Caco-2 (cell line): ENCODE measurements around the gene CXXC4. TPM values are rescaled to one million over a fixed set of nuclear protein-coding genes. Genes with fewer than 3 reads are reported as not detected.

Experiments used
- BruUV-seq: library from RNA; stranded (reverse); fragments of 400-500 nt; replicated peaks from 2 replicates; lab custom pipeline; 2021; lab: Mats Ljungman, UMichigan
- CTCF ChIA-PET: fragments of 300-600 bp; sonication (Branson Sonifier 250); formaldehyde crosslinking; loops from one replicate; lab custom pipeline; 2022; ENCODE audit warnings: antibody characterized with exemption; lab: Charles Lee
- POLR2A ChIA-PET: fragments of 300-600 bp; sonication (Branson Sonifier 250); formaldehyde crosslinking; loops from one replicate; lab custom pipeline; 2022; ENCODE audit warnings: antibody characterized with exemption; lab: Charles Lee
- DNase-seq, 2 experiments: peaks; one replicate each; pipeline versions ENCODE4 v3.0.0 to v3.0.0-alpha.2; 2020 to 2022
- H3K27me3 ChIP-seq: replicated peaks from 2 replicates; pipeline ENCODE4 v1.6.0; 2011; ENCODE audit warnings: low read length; ENCODE audit not compliant: control insufficient read depth, insufficient read depth
- H3K36me3 ChIP-seq: 2 replicates; pipeline ENCODE4 v1.5.1; 2011; ENCODE audit warnings: low read length; ENCODE audit not compliant: control insufficient read depth, insufficient read depth
- H3K4me1 ChIP-seq: fragments of 250-450 bp; sonication (Bioruptor Pico); 2 replicates; pipeline ENCODE4 v1.5.1; 2020; ENCODE audit warnings: mild to moderate bottlenecking
- H3K4me3 ChIP-seq: 2 replicates; pipeline ENCODE4 v1.5.1; 2011; ENCODE audit warnings: low read depth, mild to moderate bottlenecking, control low read depth, low read length
- H3K9me3 ChIP-seq: fragments of 250-450 bp; sonication (Bioruptor Pico); 2 replicates; pipeline ENCODE4 v1.5.1; 2020; ENCODE audit warnings: mild to moderate bottlenecking, moderate library complexity
- H3K27ac Mint-ChIP-seq: one replicate; pipeline ENCODE4 v1.8.0; 2022; ENCODE audit warnings: mixed read lengths; ENCODE audit not compliant: unreplicated experiment
- H3K27me3 Mint-ChIP-seq: one replicate; pipeline ENCODE4 v1.8.0; 2022; ENCODE audit warnings: mixed read lengths; ENCODE audit not compliant: insufficient read depth, unreplicated experiment
- H3K36me3 Mint-ChIP-seq: one replicate; pipeline ENCODE4 v1.8.0; 2022; ENCODE audit warnings: mild to moderate bottlenecking, mixed read lengths; ENCODE audit not compliant: insufficient read depth, unreplicated experiment
- H3K4me1 Mint-ChIP-seq: one replicate; pipeline ENCODE4 v1.8.0; 2022; ENCODE audit warnings: low read depth, mixed read lengths; ENCODE audit not compliant: unreplicated experiment
- H3K4me3 Mint-ChIP-seq: one replicate; pipeline ENCODE4 v1.8.0; 2022; ENCODE audit warnings: mild to moderate bottlenecking, moderate library complexity, mixed read lengths; ENCODE audit not compliant: unreplicated experiment
- H3K9me3 Mint-ChIP-seq: one replicate; pipeline ENCODE4 v1.8.0; 2022; ENCODE audit warnings: mixed read lengths; ENCODE audit not compliant: unreplicated experiment
- intact Hi-C: fragments of 100-400 bp; cut with micrococcal nuclease; formaldehyde crosslinking; loops from one replicate; pipeline ENCODE4 v1.10.0; 2022; ENCODE audit not compliant: unreplicated experiment
- total RNA-seq: library from RNA; stranded (reverse); gene quantifications from 2 replicates; pipeline ENCODE4 v1.2.3, GENCODE V29; 2022
- TF ChIP-seq, protein P1 (sequence below), 2 experiments: fragments of 200-600 bp in 1 of 2; IDR thresholded peaks; 1 replicate in 1 of 2; 2 replicates in 1 of 2; pipeline versions ENCODE4 v1.5.1 to v1.8.0; 2011 to 2022; ENCODE audit warnings: antibody characterized with exemption in 1 of 2, control low read depth in 1 of 2, inconsistent platforms in 1 of 2, low read depth in 1 of 2, low read length in 1 of 2, mild to moderate bottlenecking in 1 of 2, moderate library complexity in 1 of 2; ENCODE audit not compliant: insufficient read depth in 1 of 2, severe bottlenecking in 1 of 2, unreplicated experiment in 1 of 2

The CXXC4 gene
- total RNA-seq, 1 experiment from 2014 or later: 2.9 TPM

DNA sequence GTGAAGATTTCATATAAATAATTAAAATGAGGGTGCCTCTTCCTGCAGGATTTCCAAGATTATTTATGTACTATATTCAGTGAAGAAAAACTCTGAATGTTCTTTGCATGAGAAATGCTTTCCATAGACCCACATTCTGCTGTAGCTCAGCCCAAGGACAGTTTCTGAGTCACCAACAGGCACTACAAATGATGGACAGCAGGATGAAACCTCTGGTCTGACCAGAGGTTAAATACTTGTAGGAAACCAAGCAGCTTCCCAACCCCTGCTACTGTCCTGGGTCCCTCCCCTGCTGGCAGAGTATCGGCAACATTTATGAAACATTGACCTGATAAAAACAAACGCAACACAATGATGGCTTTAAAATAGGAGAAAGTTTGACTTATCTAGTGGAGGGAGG is 73.1 kb downstream of the CXXC4 start:
- Mint-ChIP-seq H3K9me3 (no peaks in the 10 kb centered on the region), H3K36me3 (no peaks in the 10 kb centered on the region), H3K4me3 (no peak overlapping the region), H3K27me3 (no peaks in the 10 kb centered on the region), H3K27ac (no peak overlapping the region), H3K4me1 (no peaks in the 10 kb centered on the region)
- Histone ChIP-seq H3K9me3 (no peaks in the 10 kb centered on the region), H3K27me3 (no peaks in the 10 kb centered on the region), H3K4me3 (no peak overlapping the region), H3K4me1 (no peaks in the 10 kb centered on the region), H3K36me3 (no peaks in the 10 kb centered on the region)
- CTCF ChIA-PET: no interaction called here
- POLR2A ChIA-PET: no interaction called here
- BruUV-seq: no TSS peak
- no peak for DNase-seq
- intact Hi-C loops: no loop called here
- TF ChIP-seq, protein P1, sequence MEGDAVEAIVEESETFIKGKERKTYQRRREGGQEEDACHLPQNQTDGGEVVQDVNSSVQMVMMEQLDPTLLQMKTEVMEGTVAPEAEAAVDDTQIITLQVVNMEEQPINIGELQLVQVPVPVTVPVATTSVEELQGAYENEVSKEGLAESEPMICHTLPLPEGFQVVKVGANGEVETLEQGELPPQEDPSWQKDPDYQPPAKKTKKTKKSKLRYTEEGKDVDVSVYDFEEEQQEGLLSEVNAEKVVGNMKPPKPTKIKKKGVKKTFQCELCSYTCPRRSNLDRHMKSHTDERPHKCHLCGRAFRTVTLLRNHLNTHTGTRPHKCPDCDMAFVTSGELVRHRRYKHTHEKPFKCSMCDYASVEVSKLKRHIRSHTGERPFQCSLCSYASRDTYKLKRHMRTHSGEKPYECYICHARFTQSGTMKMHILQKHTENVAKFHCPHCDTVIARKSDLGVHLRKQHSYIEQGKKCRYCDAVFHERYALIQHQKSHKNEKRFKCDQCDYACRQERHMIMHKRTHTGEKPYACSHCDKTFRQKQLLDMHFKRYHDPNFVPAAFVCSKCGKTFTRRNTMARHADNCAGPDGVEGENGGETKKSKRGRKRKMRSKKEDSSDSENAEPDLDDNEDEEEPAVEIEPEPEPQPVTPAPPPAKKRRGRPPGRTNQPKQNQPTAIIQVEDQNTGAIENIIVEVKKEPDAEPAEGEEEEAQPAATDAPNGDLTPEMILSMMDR (IDR thresholded peaks at IDR 0.05; ENCODE audit: insufficient read depth in 1 of 2, low read depth in 1 of 2, low read length in 1 of 2, severe bottlenecking in 1 of 2, unreplicated experiment in 1 of 2): no peak

DNA sequence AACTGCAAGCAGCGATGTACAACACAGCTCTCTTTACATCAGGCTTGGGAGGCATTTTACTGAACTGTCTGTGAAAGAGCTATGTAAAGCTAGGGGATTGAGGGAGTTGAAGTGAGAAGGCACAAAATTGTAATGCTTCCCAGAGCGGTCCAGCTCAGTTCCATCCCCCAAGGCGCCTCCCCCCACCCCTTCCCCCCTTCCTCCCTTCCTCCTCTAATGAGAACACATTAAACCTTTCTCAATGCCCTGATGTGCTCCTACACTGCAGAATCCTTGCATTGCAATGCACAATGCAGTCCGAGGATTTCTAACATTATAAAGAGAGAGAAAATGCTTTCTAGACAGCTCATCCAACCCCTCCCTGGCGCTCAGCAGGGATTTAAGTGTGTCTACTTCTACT is 73.9 kb downstream of the CXXC4 start:
- Mint-ChIP-seq H3K27ac (no peak overlapping the region), H3K4me1 (no peaks in the 10 kb centered on the region), H3K27me3 (no peaks in the 10 kb centered on the region), H3K36me3 (no peaks in the 10 kb centered on the region), H3K9me3 (no peaks in the 10 kb centered on the region), H3K4me3 (no peak overlapping the region)
- Histone ChIP-seq H3K27me3 (no peaks in the 10 kb centered on the region), H3K4me1 (no peaks in the 10 kb centered on the region), H3K4me3 (no peak overlapping the region), H3K36me3 (no peaks in the 10 kb centered on the region), H3K9me3 (no peaks in the 10 kb centered on the region)
- POLR2A ChIA-PET: no interaction called here
- intact Hi-C loops: no loop called here
- TF ChIP-seq, protein P1 (IDR thresholded peaks at IDR 0.05; ENCODE audit: insufficient read depth in 1 of 2, low read depth in 1 of 2, low read length in 1 of 2, severe bottlenecking in 1 of 2, unreplicated experiment in 1 of 2): no peak
- CTCF ChIA-PET: interaction anchor here (0.8 kb wide), 1 partner anchor 31 kb away, joined by 3 read pairs; no protein-coding TSS in a partner anchor
- no TSS peak for BruUV-seq
- no peak for DNase-seq
